DMS 273 treated with DMSO at 0.1 percent for 48 hours (cell line): ENCODE measurements around the gene RCBTB2.

Source experiments
- DNase-seq: peaks from one replicate; lab custom pipeline; 2025; lab: John Stamatoyannopoulos, UW

Gene RCBTB2

DNA sequence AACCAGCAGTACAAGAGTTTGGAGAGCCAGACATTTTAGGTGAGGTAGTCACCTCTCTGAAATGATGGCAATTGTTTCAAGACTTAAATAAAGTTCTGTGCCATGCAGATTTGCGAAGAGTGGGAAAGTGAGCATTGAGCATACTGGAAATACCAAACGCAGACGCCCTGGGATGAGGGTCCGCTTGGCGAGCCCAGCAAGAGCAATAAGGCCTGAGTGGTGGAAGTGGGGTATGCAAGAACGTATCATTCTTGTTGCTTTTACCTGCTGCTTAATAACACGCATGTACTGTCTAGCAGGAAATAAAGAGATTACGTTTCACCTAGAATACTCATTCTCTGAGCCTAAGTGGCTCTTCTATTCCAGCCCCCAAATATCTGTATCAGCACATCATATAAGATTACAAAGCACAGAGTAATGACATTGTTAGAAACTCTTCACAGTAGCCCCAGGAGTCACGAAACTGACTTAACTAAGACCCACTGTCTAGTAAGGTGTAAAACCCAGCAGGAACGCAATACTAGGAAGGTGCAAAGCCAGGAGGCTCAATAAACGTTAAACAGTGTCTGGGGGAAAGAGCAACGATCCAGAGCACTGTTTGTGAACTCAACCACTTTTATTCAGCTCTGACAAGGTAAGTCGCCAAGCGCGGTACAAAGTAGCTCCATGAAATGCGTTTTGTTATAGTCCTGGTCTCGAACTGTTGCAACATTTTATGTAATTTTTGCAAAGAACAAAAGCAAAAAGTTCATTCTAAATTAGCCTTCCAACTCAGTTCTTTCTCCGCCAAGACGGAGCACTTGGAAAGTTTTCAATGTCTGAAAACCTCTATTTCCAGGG lies 1.2 kb downstream of the RCBTB2 start:
- DNase-seq = no peak

DNA sequence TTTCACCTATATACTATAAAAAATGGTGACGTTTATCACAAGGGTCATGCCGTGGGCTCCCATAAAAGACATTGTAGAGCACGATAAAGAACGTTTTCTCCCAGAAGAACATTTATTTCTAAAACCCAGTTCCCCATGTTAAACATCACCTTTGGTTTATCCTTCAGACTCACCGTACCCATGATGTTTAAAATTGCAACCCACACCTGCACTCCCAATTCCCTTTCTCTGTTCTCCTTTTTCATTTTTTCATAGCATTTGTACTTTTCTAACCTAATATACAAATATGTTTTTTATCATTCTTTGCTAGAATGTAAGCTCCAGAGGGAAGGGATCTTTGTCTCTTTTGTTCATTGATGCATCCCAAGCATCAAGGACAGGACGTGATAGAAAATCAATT lies 2.0 kb downstream of the RCBTB2 start:
- no peak for DNase-seq

DNA sequence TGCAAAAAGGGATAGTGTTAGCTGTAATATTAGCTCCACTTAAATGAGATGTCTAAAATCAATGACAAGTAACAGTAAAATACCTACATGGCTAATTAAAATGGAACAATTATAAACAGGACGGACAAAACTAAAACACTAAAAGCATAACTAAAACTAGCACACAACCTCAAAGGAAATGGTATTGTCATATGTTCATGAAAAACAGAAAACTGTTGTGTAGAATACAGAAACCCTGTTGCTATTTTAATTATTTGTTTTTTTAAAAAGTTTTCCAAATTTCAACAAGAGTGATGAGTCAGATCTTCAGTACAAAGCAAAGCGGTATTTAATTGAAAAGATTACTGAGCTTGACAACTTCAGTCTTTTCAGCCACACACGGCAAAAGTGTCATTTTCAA lies 4.2 kb downstream of the RCBTB2 start:
- DNase-seq = no peak

DNA sequence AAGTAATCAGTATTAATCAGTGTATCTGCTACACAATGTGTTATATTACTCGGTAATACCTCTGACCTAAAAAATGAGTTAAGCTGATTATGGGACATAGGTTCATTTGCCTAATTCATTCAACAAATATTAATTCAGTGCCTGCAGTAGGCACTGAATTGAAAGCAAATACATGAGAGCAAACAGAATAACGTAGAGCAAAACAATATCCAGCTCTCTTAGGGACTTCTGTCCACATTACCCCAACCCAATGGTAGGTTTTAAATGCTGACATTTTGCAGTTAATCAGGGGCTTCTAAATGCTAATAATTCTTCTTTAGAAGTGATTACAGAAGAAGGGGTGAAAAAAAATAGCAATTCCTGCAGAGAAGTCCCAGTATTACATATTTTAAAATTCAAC lies 4.9 kb downstream of the RCBTB2 start:
- DNase-seq = no peak

DNA sequence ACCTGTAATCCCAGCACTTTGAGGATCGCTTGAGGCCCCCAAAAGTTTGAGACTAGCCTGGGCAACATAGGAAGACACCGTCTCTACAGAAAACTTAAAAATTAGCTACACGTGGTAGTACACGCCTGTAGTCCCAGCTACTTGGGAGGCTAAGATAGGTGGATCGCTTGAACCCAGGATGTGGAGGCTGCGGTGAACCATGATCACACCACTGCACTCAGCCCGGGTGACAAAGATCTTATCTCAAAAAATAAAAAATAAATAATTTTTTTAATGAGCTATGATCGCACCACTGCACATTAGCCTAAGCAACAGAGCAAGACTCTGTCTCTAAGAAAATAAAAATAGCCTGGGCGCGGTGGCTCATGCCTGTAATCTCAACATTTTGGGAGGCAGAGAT lies 6.6 kb downstream of the RCBTB2 start:
- no peak for DNase-seq

DNA sequence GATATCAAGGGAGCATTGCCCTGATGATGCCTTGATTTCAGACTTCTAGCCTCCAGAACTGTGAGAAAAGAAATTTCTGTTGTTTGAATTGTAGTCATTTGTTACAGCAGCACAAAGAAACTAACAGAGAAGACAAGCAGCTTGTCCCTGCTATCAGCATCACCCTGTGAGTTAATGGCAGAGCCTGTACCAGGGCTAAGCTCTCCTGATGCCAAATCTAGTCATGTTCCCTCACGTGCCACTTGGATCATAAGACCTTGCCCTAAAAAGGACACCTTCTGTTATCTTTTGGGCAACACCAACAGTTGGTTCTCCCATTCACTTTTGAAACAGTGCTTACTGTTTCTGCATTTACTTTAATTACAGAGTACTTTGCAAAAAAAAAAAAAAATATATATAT lies 14.8 kb downstream of the RCBTB2 start:
- DNase-seq = no peak

DNA sequence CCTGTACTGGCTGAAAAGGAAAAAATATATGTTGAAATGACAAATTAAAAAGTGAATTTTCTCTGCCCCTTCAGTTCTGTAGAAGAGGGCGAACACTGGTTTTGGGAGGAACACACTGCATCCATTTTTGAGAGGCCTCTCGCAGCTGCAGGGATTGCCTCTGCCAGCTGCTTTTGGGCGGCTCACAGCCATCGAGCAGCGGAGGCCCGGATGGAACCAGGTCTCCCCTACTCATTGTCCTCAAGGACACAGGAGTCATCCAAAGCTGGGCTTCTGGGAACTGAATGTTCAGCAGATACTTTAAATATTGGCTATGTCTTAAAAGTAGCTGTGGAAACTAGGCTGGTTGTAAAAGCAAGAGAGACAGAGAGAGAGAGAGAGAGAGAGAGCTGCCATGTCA lies 17.1 kb downstream of the RCBTB2 start:
- DNase-seq = no peak

DNA sequence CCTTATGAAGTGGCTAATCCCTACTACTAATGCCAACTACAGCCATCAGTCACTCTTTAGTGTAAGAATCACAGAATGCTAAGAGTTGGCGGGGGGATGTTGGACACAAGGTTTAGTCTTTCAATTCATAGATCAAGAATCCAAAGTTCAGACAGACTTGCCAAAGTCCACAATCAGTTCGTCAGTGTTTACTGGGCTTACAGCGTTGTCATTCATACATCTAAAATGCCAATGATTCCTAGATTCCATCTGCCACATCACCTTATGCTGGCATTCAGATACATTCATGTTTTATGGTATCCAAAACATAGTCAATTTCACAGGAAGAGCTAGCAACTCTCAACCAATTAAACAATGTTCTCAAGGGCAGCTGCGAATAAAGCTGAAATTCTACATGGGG lies 18.1 kb downstream of the RCBTB2 start:
- no peak for DNase-seq

DNA sequence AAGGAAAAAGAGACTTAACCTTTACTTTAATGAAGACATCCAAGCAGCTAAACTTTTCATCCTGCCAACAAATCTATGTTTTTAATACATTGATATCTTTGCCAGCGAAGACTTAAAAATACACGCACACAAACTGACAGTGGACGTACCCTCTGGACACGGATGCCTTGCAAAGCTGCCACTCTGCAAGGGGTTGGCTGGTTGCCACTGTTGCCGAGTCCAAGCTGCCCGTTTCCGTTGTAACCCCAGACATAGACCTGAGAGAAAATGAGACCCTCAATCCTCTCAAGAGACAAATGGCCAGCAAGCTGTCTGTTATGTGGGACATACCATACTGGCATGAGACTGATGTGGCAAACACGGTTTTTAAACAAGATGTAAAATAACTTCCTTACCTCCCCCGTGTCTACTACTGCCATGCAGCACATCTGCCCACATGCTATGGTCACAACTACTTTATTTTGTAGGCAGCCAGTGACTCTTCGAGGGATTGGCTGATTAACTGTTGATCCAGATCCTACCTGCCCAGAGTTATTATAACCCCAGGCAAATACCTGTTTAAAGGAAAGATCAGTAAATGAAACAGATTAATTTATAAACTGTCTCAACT lies 21.2 kb downstream of the RCBTB2 start:
- no peak for DNase-seq

DNA sequence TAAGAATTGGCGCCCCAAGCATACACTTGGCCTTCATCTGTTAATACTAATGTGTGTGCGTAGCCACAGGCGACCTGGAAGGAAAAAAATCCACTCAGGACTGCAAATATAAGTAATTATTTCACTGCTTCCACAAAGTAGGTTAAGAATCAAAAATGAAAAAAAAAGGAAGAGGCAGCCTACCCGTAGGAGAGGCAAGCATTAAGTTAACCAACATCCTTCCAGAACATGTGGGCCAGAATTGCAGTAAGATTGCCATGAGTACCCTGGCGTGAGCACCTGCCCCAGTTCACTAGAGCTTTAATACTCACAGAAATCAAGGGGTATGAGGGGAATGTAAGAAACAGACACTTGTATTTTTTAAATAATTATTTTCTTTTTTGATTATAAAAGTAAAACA lies 22.2 kb downstream of the RCBTB2 start:
- DNase-seq = no peak

DNA sequence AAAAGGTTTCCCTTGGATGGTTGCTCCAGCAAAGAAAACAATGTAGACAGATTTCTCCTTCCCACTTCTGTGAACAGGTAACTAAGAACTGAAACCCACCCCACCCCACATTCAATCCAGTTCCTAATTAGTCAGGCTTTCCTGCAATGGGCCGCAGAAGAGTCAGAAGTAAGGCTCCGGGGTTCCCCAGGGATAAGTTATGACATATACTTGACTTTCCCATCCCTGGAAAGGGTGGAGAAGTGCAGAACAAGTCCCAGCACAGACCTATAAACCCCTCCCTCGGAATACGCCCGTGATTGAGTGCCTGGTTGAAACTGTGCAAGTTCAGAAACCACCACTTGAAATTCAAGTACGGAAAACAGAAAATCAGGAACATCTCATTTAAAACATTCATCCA lies 24.9 kb downstream of the RCBTB2 start:
- no peak for DNase-seq

DNA sequence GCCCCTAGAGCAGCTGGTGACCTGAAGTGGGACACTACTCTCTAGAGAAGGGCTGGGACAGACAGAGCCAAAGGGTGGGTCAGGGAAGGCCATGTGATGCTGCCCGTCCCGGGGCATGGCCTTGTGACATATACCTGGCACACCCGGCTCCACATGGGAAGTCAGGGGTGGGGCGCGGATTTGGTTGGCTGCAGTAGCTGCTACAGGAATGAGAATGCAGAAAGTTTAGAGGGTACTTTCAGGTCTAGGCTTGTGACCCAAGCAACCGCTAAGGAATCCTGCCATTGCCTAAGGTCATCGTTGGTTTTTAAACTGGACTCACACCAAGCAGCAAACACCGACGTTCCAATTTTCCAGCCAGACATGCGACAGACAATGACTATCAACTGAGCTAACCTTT lies 25.9 kb downstream of the RCBTB2 start:
- peak; percentile 1 for DNase-seq

DNA sequence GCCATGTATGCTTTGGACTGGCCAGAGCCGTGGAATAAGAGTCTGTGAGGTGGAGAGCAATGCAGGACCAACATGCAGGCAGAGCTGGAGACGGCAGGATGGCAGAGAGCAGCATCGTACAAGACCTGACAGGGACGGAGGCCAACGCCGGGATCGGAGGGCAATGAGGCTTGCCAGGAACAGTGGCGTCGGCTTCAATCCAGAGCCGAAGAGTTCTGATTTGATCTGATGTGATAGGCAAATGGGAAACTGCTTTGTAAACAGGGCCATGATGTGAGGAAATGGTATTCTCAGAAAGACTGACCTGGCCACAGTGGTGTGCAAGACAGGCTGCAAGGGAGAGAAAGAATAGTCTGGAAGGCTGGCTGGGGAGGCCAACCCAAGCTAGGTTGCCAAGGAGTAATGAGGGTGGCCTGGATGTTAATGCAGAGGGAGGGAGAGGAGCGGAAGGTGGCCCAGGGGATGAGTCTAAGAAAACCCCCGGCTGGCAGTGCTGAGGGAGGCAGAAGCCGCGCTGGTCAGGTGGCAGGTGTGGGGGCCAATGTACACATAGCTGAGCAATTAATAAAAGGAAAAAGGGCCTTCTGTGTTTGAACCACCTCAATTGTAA lies 26.7 kb downstream of the RCBTB2 start:
- no peak for DNase-seq

DNA sequence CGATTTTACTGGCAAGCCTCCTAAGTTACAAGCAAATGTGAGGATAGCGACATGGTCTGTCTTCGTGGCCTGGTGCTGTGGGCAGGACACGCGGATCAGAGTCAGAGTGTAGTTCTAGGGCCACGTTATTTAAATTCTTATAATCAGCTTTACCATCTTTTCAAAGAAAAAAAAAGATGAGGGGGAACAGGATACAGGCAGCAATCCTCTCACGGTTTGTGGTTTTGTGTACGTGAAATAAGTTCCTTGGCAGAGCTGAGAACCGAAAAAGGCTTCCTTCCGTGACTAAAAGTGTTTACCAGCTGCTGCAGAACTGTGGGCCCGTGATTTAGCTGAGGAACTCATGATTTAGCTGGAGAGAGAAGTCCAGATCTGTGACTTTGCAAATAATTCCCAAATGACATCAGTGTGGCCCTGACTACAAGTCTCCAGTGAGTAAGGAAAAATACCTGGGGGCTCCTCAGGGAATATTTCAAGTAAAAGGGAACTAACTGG lies 27.2 kb downstream of the RCBTB2 start:
- DNase-seq = no peak

DNA sequence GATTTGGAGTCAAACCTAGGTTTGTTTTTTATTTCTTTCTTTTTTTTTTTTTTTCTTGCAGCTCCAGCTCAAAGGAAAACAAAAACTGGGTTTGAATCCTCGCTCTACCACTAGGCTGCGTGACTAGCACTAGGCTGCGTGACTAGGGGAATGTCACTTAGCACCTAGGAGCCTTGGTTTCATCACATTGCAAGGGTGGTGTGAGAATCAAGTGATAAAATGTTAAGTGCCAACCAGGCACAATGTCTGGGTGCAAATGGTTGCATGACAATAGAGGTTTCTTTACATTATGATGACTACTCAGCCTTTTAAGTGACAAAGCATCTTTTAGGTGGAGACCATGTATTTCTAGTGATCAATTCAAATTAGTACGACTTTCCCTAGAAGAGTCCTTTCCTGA lies 27.9 kb downstream of the RCBTB2 start:
- DNase-seq = no peak

DNA sequence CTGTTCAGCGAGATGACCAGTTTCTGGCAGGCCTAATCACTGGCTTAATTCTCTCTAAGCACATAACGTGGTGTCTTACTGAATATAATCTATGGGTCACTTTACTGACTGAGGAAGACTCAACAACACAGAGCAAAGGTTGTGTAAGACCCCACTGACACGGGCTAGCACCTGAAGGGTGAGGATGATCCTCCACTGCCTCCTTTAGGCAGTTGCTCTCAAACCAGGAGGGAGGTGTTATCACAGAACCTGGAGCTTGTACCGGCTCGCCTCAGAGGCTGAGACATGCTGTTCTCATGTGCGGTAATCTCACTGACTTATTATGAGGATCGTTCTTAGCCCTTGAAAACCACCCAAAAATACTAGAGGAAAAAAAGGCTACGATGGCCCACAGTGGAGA lies 28.3 kb downstream of the RCBTB2 start:
- no peak for DNase-seq

DNA sequence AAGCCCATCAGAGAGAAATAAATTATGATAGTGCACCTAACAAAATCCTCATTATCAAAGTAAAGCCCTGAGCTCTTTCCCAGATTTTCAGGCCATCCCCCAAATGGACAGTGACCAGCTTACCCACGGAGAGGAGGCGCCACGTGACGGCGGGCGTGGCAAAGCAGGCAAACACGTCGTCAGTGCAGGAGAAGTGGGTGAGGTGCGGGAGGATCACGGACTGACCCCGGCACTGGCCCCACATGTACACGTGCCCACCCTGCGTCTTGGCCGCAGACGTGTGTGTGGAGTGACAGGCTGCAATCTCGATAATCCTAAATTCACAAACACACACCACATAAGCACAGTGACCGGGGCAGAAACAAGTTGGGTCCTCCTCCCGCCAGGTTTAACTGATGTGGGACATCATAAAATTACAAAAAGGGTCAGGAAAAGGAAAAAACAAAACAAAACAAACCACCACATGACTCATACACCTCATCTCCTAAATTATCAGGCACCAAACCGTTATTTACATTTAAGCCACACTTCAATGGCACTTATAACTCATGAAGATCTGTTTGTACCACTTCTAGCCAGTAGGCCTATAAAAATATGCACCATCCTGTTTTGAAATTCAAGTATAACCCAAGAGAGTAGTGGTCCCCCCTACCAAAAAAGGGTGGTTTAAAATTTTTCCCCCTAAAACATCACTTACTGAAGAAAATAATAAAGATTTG lies 30.1 kb downstream of the RCBTB2 start:
- no peak for DNase-seq

DNA sequence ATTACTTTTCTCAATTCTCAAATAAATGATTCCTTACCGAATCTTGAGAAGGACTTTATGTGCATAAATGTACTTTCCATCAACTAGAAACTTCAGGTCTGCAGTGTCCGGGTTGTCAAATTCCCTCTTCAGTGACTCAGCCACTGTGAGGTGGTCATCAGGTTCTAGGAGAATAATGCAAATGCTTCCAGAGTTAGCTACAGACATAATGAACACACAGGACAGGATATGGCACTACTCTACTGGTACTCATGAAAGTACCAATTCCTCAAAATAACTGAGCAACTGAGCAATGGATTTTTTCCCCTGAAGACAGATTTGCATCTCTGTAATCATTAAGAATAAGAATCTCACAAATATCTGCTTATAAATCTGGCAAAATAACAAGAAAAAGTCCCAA lies 31.2 kb downstream of the RCBTB2 start:
- DNase-seq = no peak

DNA sequence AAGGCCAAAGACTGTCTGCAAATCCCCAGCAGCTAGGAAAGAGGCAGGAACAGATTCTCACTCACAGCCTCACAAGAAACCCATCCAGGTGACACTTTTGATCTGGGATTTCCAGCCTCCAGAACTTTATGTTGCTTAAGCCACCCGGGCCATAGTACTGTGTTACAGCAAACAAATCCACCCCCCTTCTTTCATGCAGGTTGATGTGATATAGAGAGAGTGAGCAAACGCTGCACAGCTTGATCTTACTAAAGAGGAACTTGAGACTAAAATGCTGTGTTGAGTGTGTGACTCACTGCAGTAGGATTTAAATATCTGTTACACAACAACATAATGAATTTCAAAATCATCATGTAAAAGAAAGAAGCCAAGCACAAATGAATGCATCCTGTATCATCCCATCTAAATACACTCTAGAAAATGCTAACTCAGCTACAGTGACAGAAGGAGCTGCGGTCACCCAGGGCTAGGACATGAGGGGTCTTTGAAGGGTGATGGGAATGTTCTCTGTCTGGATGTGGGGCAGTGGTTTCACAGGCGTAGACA lies 32.2 kb downstream of the RCBTB2 start:
- no peak for DNase-seq

DNA sequence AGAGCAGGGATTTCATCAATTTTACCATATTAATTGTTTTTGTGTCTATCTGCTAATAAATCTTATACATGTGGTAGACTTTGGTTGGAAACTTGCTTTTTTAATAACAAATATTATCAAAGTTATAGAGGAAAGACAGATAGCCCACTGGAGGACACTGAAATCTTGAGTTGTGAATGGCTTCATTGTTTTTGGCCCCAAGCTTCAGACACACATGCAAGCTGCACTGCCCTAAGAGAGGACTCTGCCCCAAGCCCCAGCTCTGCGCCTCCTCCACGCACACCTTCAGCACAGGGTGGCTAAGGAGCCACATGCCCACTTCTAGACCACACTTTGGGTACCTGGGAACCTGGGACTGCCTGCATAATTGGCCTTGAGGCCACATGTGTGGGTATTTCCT lies 35.2 kb downstream of the RCBTB2 start:
- no peak for DNase-seq

DNA sequence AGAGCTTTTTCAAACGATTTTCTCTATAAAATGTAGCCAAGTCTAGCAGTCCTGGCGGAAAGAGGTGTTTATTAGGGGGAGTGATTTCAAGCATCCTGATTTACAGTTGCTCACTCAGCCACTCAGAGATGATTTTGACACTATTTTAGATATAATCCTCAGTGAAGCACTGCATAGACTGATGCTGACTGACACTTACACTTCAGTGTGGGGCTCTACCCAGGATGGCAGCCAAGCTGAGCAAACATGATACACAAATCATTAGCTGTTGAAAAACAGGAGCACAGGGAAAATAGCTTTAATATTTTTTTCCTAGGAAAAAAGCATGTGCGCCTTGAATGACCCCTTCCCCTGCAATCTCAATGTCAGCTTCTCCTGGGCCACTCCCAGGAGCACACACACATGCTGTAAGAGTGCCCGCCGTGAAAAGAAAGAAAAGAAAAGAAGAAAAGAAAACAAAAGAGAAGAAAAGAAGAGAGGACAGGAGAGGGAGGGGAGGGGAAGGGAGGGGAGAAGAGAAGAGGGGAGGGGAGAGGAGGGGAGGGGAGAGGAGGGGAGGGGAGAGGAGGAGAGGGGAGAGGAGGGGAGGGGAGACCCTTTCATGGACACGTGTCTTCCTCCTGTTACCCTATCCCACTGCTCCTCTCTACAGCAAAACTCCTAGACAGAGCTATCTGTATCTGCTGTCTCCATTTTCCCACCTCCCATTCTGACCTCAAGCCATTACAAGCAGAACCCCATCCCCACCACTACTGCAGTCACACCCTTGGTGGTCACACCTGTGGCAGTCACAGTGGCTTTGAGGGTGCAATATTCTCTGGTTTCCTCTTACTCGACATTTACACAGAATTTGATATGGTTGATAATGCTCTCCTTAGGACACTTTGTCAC lies 36.4 kb downstream of the RCBTB2 start:
- no peak for DNase-seq
